Fibroblast of pulmonary artery (primary cell): Measurements from ENCODE around the gene CCNI.
A peak's percentile ranks its signal among the peaks of the same experiment; 100 is the strongest.
"Not testable (repeated sequence)": the region's sequence is repeated elsewhere in the genome, so short reads cannot be mapped to it uniquely, and the experiment has no call there.

ENCODE experiments used
- DNase-seq: peaks from one replicate; pipeline ENCODE4 v3.0.0-alpha.2; 2010; ENCODE audit warnings: low read depth
- H3K4me3 ChIP-seq: replicated peaks from 2 replicates; pipeline ENCODE4 v1.5.1; 2011; ENCODE audit warnings: low read depth, mild to moderate bottlenecking, control low read depth, low read length, moderate library complexity
- TF ChIP-seq, protein P1 (sequence below): IDR thresholded peaks from 2 replicates; pipeline ENCODE4 v1.5.1; 2011; ENCODE audit warnings: mild to moderate bottlenecking, control low read depth, low read length, inconsistent platforms; ENCODE audit errors: missing control alignments

CCNI gene

DNA sequence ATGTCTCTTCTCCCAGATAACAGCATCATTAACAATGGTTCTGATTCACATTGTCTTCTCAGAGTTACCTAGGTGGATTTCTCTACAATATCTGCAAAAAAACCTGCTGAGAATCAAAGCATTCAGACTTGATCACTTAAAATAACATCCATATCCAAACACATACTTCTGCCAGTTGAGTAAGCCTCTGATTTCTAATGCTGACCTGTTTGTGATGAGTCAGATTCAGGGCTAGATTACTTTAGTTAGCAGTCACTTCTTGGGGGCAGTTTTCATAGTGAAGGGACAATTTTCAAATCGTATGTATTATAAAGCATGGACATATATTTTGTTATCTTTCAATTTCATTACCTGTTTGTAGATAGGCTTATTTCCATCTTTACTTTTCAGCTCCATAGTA, 35.5 kb downstream of the CCNI start:
- peak; percentile 36 for DNase-seq
- TF ChIP-seq, protein P1, sequence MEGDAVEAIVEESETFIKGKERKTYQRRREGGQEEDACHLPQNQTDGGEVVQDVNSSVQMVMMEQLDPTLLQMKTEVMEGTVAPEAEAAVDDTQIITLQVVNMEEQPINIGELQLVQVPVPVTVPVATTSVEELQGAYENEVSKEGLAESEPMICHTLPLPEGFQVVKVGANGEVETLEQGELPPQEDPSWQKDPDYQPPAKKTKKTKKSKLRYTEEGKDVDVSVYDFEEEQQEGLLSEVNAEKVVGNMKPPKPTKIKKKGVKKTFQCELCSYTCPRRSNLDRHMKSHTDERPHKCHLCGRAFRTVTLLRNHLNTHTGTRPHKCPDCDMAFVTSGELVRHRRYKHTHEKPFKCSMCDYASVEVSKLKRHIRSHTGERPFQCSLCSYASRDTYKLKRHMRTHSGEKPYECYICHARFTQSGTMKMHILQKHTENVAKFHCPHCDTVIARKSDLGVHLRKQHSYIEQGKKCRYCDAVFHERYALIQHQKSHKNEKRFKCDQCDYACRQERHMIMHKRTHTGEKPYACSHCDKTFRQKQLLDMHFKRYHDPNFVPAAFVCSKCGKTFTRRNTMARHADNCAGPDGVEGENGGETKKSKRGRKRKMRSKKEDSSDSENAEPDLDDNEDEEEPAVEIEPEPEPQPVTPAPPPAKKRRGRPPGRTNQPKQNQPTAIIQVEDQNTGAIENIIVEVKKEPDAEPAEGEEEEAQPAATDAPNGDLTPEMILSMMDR: no peak
- H3K4me3 ChIP-seq: no peak overlapping the region

DNA sequence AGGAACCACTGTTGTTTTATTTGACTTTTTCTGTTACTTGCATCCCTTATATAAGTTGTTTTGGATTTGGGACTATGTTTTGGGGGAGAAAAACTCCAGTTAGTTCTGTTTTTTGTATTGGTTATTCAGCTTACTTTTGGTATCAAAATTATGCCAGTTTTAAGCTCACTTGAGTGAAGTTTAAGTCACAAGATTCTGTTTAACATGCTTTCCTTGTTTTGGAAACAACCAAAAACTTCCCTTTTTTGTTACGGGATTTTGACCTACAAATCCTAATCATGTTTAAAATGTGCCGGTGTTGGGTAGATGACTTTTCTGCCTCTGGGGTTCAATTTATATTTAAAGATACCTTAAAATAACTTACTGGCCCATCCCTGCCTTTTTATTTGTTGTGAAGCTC, 36.0 kb downstream of the CCNI start:
- DNase-seq: no peak
- TF ChIP-seq, protein P1: no peak
- no peak overlapping the region for H3K4me3 ChIP-seq

DNA sequence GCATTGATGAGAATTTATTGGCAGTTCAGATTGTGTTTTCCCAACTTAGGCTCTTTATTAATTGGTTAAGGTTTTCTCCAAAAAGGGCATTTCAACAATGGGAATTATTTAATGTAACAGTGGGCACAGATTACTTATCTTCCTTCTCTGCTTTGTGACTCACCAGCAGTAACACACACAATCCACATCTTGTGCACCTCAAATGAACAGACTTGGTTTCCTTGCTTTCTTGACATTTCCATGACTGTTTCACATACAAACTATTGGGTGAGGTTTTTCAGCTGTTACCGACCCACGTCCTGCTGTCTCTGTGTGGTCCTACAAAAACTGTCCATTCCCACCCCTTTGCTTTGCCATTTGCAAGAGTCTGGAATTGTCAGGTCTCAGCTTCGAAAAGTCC, 38.1 kb downstream of the CCNI start:
- no peak for DNase-seq
- TF ChIP-seq, protein P1: no peak
- no peak overlapping the region for H3K4me3 ChIP-seq

DNA sequence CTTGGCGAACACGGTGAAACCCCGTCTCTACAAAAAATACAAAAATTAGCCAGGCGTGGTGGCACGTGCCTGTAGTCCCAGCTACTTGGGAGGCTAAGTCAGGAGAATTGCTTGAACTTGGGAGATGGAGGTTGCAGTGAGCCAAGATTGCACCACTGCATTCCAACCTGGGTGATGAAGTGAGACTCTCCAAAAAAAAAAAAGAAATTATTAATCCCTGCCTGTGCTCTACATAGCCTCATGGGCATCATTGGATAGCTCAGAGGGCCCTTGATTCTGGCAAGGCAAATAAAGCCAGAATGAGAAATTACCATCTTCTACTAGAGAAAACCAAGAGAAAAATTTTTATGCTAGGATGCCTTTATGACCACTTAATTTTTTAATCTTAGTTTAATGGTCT, 38.6 kb downstream of the CCNI start:
- not testable (repeated sequence) for H3K4me3 ChIP-seq, DNase-seq

DNA sequence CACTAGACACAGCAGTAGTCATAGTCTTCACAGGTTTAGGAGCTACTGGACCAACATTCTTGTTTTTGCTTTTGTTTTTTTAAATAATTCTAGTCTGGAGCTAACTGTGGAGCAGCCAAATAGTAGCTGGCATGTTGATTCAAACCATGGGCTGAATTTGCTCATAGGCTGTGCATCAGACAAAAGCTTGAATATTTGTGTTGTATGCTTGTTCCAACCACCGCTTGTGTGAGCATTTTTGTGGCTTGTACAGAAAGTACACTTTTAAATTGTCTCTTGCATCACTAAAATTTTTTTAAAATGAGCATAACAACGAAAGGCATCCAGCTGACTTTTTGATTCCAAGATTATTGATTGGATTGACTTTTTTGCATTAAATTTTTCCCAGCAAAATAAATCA, 39.6 kb downstream of the CCNI start:
- DNase-seq: peak; percentile 87
- TF ChIP-seq, protein P1: no peak
- no peak overlapping the region for H3K4me3 ChIP-seq

DNA sequence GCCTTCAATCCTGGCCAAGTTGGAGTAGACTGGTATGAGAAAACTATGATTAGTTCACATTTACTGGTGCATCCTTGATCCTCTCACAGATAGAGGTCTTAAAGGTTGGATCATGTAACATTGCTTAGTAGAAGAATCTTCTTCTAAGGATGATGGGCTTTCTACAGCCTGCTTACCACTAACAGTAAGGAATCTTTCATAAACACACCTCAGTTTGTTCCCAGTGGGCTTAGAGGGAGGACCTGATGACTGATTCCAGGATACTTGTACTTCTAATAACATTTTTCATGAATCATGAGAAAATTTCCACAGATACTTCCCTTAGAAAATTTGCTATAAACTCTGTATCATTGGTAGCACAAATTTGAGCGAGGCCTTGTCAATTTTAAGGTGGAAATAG, 40.6 kb downstream of the CCNI start:
- DNase-seq: no peak
- TF ChIP-seq, protein P1: no peak
- no peak overlapping the region for H3K4me3 ChIP-seq

DNA sequence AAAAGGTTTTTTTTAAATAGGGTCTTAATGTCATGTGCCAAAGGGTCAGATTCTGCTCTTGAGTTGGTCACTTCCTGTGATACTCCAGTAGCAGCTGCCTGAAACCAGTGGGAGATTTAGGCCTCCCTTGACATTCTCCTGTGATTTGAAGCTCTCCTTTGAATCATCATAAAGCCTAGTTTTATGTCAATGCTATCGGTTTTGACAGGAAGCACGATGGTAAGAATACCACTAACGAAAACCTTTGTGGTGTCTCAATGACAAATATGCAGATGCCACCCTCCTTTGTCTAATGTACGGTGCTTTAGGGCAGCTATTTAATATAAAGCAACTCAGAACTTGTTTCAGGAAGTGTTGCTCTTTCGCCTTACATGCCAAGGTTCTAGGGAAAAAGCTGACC, 44.2 kb downstream of the CCNI start:
- no peak for DNase-seq
- TF ChIP-seq, protein P1: no peak
- H3K4me3 ChIP-seq: no peak overlapping the region

DNA sequence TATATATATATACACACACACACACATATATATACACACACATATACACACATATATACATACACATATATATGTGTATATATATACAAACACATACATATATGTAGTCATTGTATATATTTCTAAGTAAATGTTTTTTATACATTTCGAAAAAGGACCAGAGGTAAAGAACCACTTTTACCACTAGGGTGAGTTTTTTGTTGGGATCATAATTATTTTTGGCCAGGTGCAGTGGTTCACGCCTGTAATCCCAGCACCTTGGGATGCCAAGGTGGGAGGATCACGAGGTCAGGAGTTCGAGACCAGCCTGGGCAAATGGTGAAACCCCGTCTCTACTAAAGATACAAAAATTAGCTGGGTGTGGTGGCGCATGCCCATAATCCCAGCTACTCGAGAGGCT, 46.0 kb downstream of the CCNI start:
- not testable (repeated sequence) for DNase-seq

More for the DNA sequence above, 46.0 kb downstream of the CCNI start:
- H3K4me3 ChIP-seq: not testable (repeated sequence)
